ACC112 (cell line): ENCODE measurements around the gene ST7.
"Not testable (repeated sequence)": the region's sequence is repeated elsewhere in the genome, so short reads cannot be mapped to it uniquely, and the experiment has no call there.

Experiments used
- H2AFZ ChIP-seq: fragments of 200-600 bp; sonication (generic); one replicate; pipeline ENCODE4 v1.6.0; 2017; ENCODE audit warnings: antibody characterized with exemption, low read length; ENCODE audit not compliant: unreplicated experiment
- H3K27ac ChIP-seq: fragments of 200-600 bp; sonication (generic); 2 replicates; pipeline ENCODE4 v1.5.1; 2014; ENCODE audit warnings: low read depth, mild to moderate bottlenecking, antibody characterized with exemption, low read length, moderate library complexity
- H3K27me3 ChIP-seq: fragments of 200-600 bp; sonication (generic); 2 replicates; pipeline ENCODE4 v1.6.1; 2014; ENCODE audit warnings: mild to moderate bottlenecking, antibody characterized with exemption, low read length, moderate library complexity, mixed read lengths; ENCODE audit not compliant: insufficient read depth
- H3K36me3 ChIP-seq: fragments of 200-600 bp; sonication (generic); 2 replicates; pipeline ENCODE4 v1.6.1; 2016; ENCODE audit warnings: mild to moderate bottlenecking, antibody characterized with exemption, low read length, moderate library complexity, mixed read lengths; ENCODE audit not compliant: insufficient read depth
- H3K4me1 ChIP-seq: fragments of 200-600 bp; sonication (generic); one replicate; pipeline ENCODE4 v1.6.1; 2016; ENCODE audit warnings: low read length, mixed read lengths; ENCODE audit not compliant: insufficient read depth, unreplicated experiment, control insufficient read depth
- H3K4me3 ChIP-seq: fragments of 200-600 bp; sonication (generic); 2 replicates; pipeline ENCODE4 v1.5.1; 2014; ENCODE audit warnings: mild to moderate bottlenecking, low read depth, low read length
- H3K79me2 ChIP-seq: fragments of 200-600 bp; sonication (generic); one replicate; pipeline ENCODE4 v1.6.0; 2016; ENCODE audit warnings: low read length; ENCODE audit not compliant: control insufficient read depth, unreplicated experiment, insufficient read depth

Gene ST7

DNA sequence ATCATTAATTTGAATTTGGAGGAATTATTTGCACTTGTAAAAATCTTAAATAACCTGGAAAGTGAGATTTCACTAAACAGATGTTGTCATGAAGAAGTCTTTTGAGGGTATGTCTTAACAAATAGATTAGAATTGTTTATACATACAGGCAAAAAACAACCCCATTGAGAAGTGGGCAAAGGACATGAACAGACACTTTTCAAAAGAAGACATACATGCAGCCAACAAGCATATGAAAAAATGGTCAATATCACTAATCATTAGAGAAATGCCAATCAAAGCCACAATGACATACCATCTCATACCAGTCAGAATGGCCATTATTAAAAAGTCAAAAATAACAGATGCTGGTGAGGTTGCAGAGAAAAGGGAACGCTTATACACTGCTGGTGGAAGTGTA, 77.0 kb downstream of the ST7 start:
- not testable (repeated sequence) for H3K27ac ChIP-seq, H3K36me3 ChIP-seq, H3K4me3 ChIP-seq, H3K27me3 ChIP-seq, H2AFZ ChIP-seq
- Histone ChIP-seq H3K79me2 (peaks cover 12% of the 10 kb centered on the region), H3K4me1 (peaks cover 16% of the 10 kb centered on the region)

DNA sequence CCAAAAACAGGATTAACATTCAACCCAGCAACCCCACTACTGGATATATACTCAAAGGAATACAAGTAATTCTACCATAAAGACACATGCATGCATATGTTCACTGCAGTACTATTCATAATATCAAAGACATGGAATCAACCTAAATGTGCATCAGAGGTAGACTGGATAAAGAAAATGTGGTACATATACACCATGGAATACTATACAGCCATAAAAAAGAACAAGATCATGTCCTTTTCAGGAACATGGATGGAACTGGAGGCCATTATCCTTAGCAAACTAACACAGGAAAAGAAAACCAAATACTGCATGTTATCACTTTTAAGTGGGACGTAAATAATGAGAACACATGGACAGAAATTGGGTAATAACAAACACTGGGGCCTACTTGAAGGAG, 77.5 kb downstream of the ST7 start:
- not testable (repeated sequence) for H3K36me3 ChIP-seq, H3K27ac ChIP-seq, H3K27me3 ChIP-seq, H3K4me3 ChIP-seq, H2AFZ ChIP-seq
- Histone ChIP-seq H3K79me2 (peaks cover 13% of the 10 kb centered on the region), H3K4me1 (peaks cover 13% of the 10 kb centered on the region)

DNA sequence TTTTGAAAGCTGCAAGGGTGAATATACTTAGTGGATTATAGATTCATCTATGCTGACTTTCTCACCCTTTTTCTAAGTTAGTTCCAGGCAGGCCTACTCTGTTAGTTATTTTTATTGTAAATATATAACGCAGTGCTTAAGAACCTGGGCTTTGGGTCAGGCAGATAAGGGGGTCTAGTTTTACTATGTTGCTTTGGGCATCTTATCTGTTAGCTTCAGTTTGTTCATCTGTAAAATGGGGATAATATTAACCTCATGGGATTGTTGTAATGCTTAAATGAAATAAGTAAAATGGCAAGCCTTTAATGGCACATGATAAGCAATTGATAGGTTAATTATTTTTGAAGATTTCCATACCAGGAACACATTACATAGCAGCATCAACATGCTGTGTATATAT, 79.5 kb downstream of the ST7 start:
- no peaks in the 10 kb centered on the region; the same call in 1 of the 2 replicates for H3K36me3 ChIP-seq
- peaks cover 9% of the 10 kb centered on the region for H3K4me1 ChIP-seq
- no peak overlapping the region for H2AFZ ChIP-seq
- H3K27ac ChIP-seq, result no peak overlapping the region
- H3K27me3 ChIP-seq, result no peaks in the 10 kb centered on the region
- no peak overlapping the region for H3K4me3 ChIP-seq
- peaks cover 17% of the 10 kb centered on the region for H3K79me2 ChIP-seq

DNA sequence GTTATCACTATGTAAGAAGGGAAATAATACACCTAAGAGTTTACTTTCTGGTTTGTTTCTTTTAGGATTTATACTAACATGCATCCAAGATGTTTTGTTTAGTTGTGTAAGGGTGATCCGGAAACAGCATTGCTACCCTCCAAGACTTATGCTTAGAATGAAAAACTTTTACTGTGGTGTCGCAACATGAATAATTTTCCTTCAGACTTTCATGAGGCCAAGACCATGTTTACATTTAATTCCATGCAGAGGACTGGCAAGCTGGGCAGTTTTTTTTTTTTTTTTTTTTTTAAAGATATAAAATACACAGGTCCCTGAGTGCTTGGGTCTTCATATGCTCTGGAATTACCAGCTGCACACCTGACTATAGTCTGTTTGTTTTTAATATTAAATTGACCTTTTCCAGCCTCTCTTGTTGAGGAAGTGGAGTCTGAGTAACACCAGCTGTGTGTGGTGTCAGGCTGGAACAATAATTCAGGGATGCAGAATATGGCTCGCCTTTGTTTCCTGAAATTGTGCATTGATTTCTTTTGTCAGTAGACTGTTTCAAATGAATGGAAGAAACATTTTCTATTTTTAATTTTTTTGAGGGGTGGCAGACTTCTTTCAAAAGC, 81.7 kb downstream of the ST7 start:
- no peak overlapping the region for H3K4me3 ChIP-seq
- no peak overlapping the region for H2AFZ ChIP-seq
- H3K27ac ChIP-seq, result no peak overlapping the region
- H3K36me3 ChIP-seq, result no peaks in the 10 kb centered on the region
- no peaks in the 10 kb centered on the region for H3K27me3 ChIP-seq
- peaks cover 9% of the 10 kb centered on the region for H3K4me1 ChIP-seq
- peaks cover 14% of the 10 kb centered on the region for H3K79me2 ChIP-seq

DNA sequence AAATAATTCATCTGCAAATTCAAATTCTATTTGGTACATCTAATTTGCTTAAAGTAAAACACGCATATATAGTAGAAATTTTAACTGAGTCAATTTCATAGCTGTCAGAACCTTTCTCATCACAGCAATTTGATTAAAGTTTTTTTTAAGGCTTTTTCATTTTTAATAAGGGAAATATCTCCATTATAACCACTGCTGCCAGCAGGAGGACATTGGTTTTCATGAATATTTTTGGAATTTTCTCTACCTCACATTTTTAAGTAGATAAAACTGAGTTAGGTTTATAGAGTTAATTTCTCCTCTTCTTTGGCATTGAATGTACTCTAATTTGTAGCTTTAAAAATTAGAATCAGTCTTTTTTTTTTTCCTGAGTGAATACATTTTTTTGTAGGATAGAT, 82.2 kb downstream of the ST7 start:
- Histone ChIP-seq H3K36me3 (no peaks in the 10 kb centered on the region), H3K4me3 (no peak overlapping the region), H3K4me1 (peaks cover 9% of the 10 kb centered on the region), H2AFZ (no peak overlapping the region), H3K27ac (no peak overlapping the region), H3K27me3 (no peaks in the 10 kb centered on the region), H3K79me2 (peaks cover 14% of the 10 kb centered on the region)

DNA sequence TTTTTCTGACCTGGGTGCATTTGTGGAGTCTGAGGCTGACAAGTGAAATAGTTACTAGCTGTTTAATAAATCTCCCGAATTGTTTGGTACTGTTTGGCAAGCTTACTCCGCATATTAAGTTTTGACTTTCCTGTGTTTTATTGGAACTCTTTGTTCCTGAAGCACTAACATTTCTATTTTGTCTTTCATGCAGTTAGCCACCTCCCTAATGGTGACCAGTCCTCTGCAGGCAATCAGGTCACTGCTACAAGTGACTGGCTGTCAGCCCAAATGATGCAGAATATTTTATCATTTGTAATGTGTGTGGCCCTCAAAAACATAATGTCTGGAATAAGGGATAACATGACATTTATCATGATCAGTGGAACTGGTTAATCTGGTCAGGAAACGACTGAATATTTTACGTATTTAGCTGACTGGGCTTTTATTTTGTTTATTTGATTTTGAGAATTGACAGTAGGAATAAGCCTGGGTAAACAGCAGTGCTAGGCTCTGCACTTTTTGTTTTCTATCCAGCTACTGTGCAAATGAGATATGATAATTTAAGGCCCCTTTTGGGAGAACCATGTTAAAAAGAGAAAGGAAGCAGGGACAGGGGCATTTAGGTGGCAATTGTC, 82.9 kb downstream of the ST7 start:
- Histone ChIP-seq H3K27ac (no peak overlapping the region), H3K79me2 (peaks cover 14% of the 10 kb centered on the region), H3K4me3 (no peak overlapping the region), H3K4me1 (peaks cover 13% of the 10 kb centered on the region), H3K36me3 (no peaks in the 10 kb centered on the region), H2AFZ (no peak overlapping the region), H3K27me3 (no peaks in the 10 kb centered on the region)

DNA sequence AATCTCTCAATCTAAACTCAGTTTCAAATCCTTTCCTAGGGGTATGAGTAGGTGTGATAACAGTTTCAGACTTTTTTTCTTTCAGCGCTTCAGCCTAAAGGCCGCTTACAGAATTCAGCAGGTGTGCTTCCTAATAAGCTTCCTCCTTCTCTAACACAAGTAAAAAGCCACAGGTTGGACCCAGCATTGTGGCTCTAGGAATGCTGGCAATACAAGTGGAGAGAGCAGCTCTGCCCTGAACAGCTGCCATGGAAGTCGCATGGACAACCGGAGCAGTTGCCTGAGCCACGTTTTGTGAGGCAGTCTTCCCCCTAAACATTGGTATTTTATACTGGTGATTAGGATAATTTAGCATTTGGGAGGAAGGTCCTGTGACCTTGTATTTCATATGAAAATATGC, 83.5 kb downstream of the ST7 start:
- H3K27ac ChIP-seq, result no peak overlapping the region
- H3K36me3 ChIP-seq, result no peaks in the 10 kb centered on the region
- peaks cover 14% of the 10 kb centered on the region for H3K79me2 ChIP-seq
- H3K4me3 ChIP-seq, result no peak overlapping the region
- H3K4me1 ChIP-seq, result peaks cover 14% of the 10 kb centered on the region
- no peak overlapping the region for H2AFZ ChIP-seq
- no peaks in the 10 kb centered on the region for H3K27me3 ChIP-seq

DNA sequence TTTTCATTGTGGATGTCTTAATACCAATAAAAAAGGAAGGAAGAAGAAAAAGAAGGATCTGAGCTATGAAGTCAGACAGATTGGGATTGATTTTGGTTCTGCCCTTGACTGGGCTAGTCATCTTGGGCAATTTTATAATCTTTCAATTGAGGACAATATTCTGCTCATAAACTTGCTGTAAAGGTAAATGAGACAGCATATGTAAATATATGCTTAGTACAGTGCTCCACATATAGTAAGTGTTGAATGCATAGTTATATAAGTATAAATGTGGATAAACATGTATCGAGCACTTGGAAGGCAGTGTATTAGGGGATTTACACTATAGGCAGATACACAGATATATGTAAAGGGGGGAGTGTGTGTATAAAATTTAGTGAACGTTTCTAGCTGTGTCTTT, 85.1 kb downstream of the ST7 start:
- Histone ChIP-seq H3K27ac (no peak overlapping the region), H2AFZ (no peak overlapping the region), H3K4me3 (no peak overlapping the region), H3K36me3 (no peaks in the 10 kb centered on the region), H3K27me3 (no peaks in the 10 kb centered on the region), H3K79me2 (peaks cover 14% of the 10 kb centered on the region), H3K4me1 (peaks cover 18% of the 10 kb centered on the region)

DNA sequence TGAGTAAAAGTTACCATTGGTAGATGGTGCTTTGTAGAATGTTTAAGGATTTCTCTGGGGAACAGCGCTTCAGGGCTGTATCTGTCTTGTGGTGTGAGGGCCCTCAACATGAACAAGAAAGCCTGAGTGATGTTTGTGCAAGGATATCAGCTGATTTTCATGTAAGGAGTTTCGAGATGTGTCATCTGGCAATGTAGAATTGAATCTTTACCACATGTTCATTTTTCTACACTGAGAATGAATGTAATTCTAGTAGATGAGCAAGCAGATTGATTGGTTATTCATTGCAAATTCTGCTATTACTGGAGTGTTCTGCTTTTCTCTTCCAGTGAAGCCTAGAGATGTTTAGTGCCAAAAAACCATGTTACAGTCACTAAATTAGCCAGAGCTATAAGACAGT, 87.7 kb downstream of the ST7 start:
- Histone ChIP-seq H3K4me1 (peaks cover 12% of the 10 kb centered on the region), H3K27me3 (no peaks in the 10 kb centered on the region), H3K36me3 (no peaks in the 10 kb centered on the region), H3K79me2 (peaks cover 14% of the 10 kb centered on the region), H3K27ac (0 out of 2 replicates have a peak overlapping the region, but pooled peaks have one; percentile 9), H2AFZ (no peak overlapping the region), H3K4me3 (no peak overlapping the region)

DNA sequence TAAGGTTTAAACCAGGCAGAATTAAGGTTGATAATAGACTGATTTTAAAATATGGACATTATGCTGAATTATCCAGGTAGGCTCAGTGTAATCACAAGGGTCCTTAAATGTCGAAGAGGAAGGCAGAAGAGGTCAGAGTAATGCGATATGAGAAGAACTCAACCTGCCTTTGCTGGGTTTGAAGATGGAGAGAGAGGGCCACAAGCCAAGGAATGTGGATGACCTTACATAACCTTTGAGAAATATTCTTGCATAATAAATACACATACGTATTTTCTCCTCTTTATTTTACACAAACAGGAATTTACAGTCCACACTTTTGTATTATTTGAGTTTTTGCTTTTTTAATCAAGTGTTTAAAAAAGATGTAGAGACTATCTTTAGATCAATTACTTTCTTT, 88.5 kb downstream of the ST7 start:
- Histone ChIP-seq H2AFZ (no peak overlapping the region), H3K27me3 (no peaks in the 10 kb centered on the region), H3K36me3 (no peaks in the 10 kb centered on the region), H3K4me1 (peaks cover 12% of the 10 kb centered on the region), H3K4me3 (no peak overlapping the region), H3K79me2 (peaks cover 11% of the 10 kb centered on the region), H3K27ac (no peak overlapping the region)

DNA sequence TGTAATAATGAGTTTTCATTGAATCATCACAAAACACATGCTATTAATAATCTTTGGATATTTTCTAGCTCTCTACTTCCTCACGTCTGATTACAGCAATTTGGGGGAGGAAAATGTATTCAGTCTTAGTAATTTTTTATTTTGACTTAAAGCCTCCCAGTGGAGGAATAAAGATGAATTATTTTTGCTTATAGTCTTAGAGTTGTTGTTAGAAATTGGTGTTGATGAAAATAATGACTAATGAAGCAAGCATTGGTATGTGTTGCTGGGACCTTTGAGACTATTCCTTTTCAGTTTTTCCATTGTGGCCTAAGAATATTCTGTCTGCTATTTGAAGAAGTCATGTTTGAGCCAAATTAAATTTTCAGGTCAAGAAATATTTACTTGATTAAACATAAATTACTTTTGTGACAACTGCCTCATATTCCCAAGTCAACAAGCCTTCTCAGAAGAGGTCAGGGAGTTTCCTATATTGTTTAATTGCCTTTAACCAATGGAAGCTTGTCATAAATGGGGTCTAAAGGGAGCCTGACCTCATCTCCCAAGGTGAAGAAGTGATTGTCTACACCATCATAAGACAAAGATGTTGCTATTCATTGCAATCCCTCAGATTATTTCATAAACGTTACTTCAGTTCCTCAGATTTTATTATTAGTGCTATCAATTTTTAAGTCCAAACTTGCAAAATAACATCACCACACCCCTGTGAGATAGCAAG, 90.0 kb downstream of the ST7 start:
- Histone ChIP-seq H3K4me1 (peaks cover 12% of the 10 kb centered on the region), H3K27ac (no peak overlapping the region), H3K79me2 (peaks cover 5% of the 10 kb centered on the region), H2AFZ (no peak overlapping the region), H3K27me3 (no peaks in the 10 kb centered on the region), H3K36me3 (no peaks in the 10 kb centered on the region), H3K4me3 (no peak overlapping the region)
